ENCODE data around the gene MLLT11.

MLLT11 gene

DNA sequence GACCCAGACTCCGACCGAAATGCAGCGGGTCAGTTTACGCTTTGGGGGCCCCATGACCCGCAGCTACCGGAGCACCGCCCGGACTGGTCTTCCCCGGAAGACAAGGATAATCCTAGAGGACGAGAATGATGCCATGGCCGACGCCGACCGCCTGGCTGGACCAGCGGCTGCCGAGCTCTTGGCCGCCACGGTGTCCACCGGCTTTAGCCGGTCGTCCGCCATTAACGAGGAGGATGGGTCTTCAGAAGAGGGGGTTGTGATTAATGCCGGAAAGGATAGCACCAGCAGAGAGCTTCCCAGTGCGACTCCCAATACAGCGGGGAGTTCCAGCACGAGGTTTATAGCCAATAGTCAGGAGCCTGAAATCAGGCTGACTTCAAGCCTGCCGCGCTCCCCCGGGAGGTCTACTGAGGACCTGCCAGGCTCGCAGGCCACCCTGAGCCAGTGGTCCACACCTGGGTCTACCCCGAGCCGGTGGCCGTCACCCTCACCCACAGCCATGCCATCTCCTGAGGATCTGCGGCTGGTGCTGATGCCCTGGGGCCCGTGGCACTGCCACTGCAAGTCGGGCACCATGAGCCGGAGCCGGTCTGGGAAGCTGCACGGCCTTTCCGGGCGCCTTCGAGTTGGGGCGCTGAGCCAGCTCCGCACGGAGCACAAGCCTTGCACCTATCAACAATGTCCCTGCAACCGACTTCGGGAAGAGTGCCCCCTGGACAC is 12.1 kb upstream of the MLLT11 start:
- TF ChIP-seq, protein P1, sequence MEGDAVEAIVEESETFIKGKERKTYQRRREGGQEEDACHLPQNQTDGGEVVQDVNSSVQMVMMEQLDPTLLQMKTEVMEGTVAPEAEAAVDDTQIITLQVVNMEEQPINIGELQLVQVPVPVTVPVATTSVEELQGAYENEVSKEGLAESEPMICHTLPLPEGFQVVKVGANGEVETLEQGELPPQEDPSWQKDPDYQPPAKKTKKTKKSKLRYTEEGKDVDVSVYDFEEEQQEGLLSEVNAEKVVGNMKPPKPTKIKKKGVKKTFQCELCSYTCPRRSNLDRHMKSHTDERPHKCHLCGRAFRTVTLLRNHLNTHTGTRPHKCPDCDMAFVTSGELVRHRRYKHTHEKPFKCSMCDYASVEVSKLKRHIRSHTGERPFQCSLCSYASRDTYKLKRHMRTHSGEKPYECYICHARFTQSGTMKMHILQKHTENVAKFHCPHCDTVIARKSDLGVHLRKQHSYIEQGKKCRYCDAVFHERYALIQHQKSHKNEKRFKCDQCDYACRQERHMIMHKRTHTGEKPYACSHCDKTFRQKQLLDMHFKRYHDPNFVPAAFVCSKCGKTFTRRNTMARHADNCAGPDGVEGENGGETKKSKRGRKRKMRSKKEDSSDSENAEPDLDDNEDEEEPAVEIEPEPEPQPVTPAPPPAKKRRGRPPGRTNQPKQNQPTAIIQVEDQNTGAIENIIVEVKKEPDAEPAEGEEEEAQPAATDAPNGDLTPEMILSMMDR (IDR thresholded peaks at IDR 0.05; ENCODE audit: insufficient read depth, missing control alignments) = no peak
- DNase-seq (ENCODE audit: insufficient read length, low spot score) (peak; percentile 69), FAIRE-seq (no peak)

- DNase-seq (ENCODE audit: insufficient read length, low spot score) = no peak
- TF ChIP-seq, protein P1 (IDR thresholded peaks at IDR 0.05; ENCODE audit: insufficient read depth, missing control alignments) = no peak
- no peak for FAIRE-seq
These were observed 11.6 kb upstream of the MLLT11 start for GRCh38 chr1:151048645-151049032.

DNA sequence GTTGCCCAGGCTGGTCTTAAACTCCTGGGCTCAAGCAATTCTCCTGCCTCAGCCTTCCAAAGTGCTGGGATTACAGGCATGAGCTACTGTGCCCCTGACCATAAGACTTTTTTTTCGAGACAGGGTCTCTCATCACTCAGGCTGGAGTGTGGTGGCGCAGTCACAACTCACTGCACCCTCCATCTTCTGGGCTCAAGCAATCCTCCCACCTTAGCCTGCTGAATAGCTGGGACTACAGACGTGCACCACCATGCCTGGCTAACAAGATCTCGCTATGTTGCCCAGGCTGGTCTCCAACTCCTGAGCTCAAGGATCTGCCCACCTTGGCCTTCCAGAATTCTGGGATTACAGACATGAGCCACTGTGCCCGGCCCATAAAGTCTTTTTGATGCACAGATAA is 10.7 kb upstream of the MLLT11 start:
- TF ChIP-seq, protein P1 (IDR thresholded peaks at IDR 0.05; ENCODE audit: insufficient read depth, missing control alignments) = no peak
- no peak for DNase-seq (ENCODE audit: insufficient read length, low spot score)
- no peak for FAIRE-seq

DNA sequence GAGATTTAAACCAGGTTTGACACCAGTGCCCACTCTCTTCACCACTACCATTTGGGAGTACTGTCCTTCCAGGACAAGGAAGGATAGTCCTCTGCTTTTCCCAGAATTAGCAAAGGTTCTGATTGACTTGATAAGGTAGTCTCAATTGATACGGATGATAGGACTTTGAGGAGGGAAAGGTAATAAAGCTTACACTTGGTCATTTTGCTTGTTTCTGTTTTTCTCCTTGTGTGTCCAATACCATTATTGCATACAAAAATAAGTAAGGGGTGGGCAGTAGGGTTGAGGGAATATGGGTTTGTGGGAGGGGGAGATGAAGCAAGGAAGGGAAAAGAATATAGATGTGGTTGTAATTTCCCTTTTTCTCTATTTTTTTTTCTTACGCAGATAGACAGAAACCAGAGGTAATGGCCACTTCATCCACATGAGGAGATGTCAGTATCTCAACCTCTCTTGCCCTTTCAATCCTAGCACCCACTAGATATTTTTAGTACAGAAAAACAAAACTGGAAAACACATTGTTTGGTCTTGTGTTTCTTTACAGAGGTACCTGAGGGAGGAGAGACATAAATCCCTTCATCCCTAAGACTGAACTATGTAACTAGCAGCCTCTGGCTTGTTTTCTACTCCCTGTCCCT is 10.0 kb upstream of the MLLT11 start:
- TF ChIP-seq, protein P1 (IDR thresholded peaks at IDR 0.05; ENCODE audit: insufficient read depth, missing control alignments) = no peak
- no peak for DNase-seq (ENCODE audit: insufficient read length, low spot score)
- FAIRE-seq = no peak

DNA sequence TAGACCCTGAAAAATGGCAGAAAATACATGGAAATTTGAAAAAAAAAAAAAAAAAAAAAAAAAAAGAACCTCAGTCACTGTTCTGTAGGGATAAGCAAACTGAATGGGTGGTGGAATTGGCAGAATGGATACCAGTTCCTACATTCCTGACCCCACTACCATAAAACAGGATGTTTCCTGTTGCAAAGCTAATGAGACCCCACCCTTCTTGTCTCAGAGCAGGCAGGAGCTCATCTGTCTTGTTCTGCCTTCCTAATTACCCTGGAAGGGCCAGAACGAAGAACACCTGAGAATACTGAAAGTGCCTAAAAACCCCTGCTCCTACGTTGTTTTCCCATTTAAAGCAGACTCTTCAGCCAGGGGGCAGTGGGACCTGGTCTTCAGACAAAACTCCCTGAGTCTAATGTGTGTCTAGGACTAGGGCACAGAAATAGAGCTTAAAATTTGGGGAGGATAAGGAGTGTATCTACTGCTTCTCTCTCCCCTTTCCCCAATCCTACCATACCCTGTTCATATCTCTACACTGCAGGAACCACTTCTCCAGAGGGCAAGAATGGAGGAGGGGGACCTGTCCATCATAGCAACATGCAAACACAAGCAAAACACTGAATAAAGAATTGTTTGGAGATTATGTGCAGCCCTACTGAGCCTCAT is 8.7 kb upstream of the MLLT11 start:
- DNase-seq (ENCODE audit: insufficient read length, low spot score) (no peak), FAIRE-seq (no peak)
- TF ChIP-seq, protein P1 (IDR thresholded peaks at IDR 0.05; ENCODE audit: insufficient read depth, missing control alignments) = no peak

- no peak for FAIRE-seq
- DNase-seq (ENCODE audit: insufficient read length, low spot score) = no peak
- TF ChIP-seq, protein P1 (IDR thresholded peaks at IDR 0.05; ENCODE audit: insufficient read depth, missing control alignments) = no peak
These were observed 5.1 kb upstream of the MLLT11 start for GRCh38 chr1:151054971-151055547.

Measured in D721Med (cell line).